Medulla oblongata (tissue), 1 donor: ENCODE measurements around the gene SLC26A1.

Experiments used
- DNase-seq: peaks from one replicate; pipeline ENCODE4 v3.0.0-alpha.2; 2015; ENCODE audit errors: extremely low spot score

SLC26A1 gene

DNA sequence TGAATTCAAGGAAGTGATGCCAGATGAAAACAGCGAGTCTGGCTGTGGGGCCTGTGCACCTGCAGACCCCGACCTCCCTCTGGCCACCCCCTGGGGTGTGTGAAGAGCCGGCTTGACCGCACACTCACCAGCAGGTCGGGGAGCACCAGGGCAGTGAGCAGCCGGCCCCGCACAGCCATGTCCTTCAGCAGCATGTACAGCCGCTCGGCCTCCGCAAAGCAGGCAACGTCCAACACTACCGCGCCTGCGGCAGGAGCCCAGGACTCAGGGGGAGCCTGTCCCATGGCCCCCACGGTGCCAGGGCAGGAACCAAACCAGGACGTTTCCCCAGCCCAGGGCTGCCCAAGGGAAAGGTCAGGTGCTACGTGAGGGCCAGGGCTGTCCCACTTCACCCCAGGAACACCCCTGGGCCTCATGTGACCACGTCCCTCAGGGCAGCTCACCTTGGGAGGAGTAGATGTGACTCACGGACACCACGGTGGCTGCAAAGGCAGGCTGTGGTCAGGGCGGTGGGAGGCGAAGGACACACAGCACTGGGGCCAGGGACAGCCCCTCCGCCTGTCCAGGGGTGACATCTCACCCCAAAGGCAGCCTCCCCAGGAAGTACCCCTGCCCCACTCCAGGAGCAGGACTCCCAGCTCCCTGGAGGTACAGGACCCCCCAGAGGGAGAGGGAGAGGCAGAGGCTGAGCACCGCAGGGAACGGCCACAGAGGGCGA is 28.0 kb downstream of the SLC26A1 start:
- DNase-seq, result no peak

DNA sequence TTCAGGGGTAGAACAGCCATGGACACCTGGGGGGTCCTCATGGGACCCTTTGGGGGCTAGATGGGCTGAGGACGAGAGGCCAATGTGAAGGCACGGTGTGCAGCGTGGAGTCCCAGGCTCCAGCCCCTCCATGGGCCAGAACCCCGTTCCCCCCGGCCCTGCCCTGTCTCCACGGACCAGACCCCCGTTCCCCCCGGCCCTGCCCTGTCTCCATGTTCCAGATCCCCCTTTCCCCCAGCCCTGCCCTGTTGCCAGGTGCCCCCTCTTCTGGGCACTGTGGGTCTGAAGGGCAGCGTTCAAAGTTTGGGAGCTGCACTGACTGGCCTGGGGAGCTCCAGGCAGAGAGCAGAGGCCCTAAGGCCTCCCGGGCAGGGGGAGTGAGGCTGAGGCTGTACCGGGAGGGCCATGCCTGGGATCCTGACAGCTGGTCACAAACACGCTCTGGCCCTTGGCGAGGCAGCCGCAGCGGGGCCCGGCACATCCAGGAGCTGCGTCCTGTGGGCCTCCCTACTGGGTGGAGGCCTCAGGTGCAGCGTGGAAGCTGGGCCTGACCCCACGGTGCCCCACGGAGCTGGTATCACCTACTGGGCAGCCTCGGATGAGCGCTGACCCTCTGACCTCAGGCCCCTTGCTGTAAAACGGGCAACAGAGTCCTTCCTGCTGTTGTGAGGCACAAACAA is 28.7 kb downstream of the SLC26A1 start:
- no peak for DNase-seq

GRCh38 chr4:963276-964225 is 29.7 kb downstream of the SLC26A1 start:
- no peak for DNase-seq

GRCh38 chr4:962231-963208 is 30.7 kb downstream of the SLC26A1 start:
- DNase-seq, result no peak

- DNase-seq, result no peak
These were observed 31.6 kb downstream of the SLC26A1 start for GRCh38 chr4:961351-962230.

- DNase-seq, result no peak
These were observed 32.4 kb downstream of the SLC26A1 start for GRCh38 chr4:960636-961350.

- no peak for DNase-seq
These were observed 33.0 kb downstream of the SLC26A1 start for GRCh38 chr4:960140-960635.

GRCh38 chr4:959338-960139 is 33.7 kb downstream of the SLC26A1 start:
- DNase-seq, result no peak

DNA sequence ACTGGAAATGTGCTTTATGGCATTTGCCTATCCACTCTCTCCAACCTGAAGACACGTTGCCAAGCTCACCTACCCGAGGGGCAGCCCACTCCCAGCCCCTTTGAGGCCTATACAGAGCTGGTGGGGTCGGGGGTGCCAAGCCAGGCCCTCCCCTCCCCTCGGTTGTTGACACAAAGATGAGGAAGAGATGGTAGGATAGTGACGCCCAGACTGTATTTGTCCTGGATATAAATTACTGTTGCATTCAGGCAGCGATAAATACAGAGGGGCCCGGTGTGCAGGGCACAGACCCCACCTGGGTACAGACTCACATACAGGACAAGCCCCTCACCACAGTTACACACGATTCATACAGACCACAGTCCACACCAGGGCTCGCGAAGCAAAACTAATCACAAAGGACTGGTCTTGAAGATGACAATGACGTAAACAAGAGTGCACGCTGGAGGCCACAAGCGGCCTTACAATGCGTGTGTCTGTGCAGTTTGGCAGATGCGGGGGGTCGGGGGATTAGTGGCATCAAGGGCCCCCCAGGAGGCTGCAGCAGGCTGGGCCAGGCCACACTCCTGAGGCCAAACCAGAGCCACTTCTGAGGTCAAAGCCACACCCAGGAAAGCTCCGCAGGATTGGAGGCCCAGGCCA is 34.4 kb downstream of the SLC26A1 start:
- DNase-seq, result peak; percentile 13

- DNase-seq, result no peak
These were observed 34.9 kb downstream of the SLC26A1 start for GRCh38 chr4:958314-958665.

- DNase-seq, result no peak
These were observed 35.5 kb downstream of the SLC26A1 start for GRCh38 chr4:957581-958313.

DNA sequence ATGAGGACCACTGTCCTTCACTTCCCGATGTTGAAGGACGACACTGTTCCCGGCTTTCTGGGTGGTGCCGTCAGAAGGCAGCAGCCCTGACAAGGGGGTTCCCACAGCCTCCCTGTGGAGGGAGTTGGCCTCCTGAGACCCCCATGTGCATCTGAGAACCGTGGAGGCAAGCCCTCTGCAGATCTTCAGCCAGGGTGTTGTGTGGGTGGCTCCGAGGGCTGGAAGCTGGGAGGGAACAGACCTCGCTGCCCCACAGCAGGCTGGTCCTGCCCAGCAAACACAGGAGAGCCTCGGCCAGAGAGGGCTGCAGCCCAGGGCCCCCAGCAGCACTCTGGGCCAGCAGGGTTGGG is 36.0 kb downstream of the SLC26A1 start:
- no peak for DNase-seq

- no peak for DNase-seq
These were observed 36.5 kb downstream of the SLC26A1 start for GRCh38 chr4:956531-957230.

GRCh38 chr4:955931-956381 is 37.2 kb downstream of the SLC26A1 start:
- DNase-seq, result no peak

- no peak for DNase-seq
These were observed 37.9 kb downstream of the SLC26A1 start for GRCh38 chr4:955161-955921.
